HEK293 (cell line): ENCODE data around the gene DDOST.

Source experiments
- CTCF ChIP-seq: fragments of 450-650 bp; formaldehyde crosslinking; IDR thresholded peaks from 2 replicates; pipeline ENCODE4 v1.5.1; 2016; ENCODE audit warnings: missing biosample characterization, missing genetic modification characterization
- KLF8 ChIP-seq: fragments of 450-650 bp; formaldehyde crosslinking; IDR thresholded peaks from 2 replicates; pipeline ENCODE4 v1.5.1; 2016; ENCODE audit warnings: missing biosample characterization, missing genetic modification characterization
- SETDB1 ChIP-seq: IDR thresholded peaks from one replicate; pipeline ENCODE4 v1.6.1; 2017; ENCODE audit warnings: mild to moderate bottlenecking, low read length, moderate library complexity, mixed read lengths; ENCODE audit not compliant: insufficient read length
- ZNF10 ChIP-seq: fragments of 450-650 bp; formaldehyde crosslinking; IDR thresholded peaks from 2 replicates; pipeline ENCODE4 v1.5.1; 2017; ENCODE audit warnings: missing biosample characterization, missing genetic modification characterization
- ZNF335 ChIP-seq: fragments of 450-650 bp; formaldehyde crosslinking; conservative IDR thresholded peaks from 2 replicates; pipeline ENCODE4 v1.5.1; 2016; ENCODE audit warnings: missing biosample characterization, missing genetic modification characterization
- ZNF561 ChIP-seq: fragments of 450-650 bp; IDR thresholded peaks from 2 replicates; pipeline ENCODE4 v1.5.1; 2018; ENCODE audit warnings: missing biosample characterization, missing genetic modification characterization, borderline replicate concordance
- TF ChIP-seq, protein P1 (sequence below): fragments of 450-650 bp; formaldehyde crosslinking; IDR thresholded peaks from 2 replicates; pipeline ENCODE4 v1.5.1; 2016; ENCODE audit warnings: missing biosample characterization, missing genetic modification characterization

GRCh38 chr1:20618550-20618949, 42.6 kb downstream of the DDOST start:
- TF ChIP-seq ZNF335 (no peak), CTCF (tag by site-specific recombination) (no peak), ZNF10 (tag by site-specific recombination) (no peak), KLF8 (tag by site-specific recombination) (no peak), ZNF561 (tag by site-specific recombination) (no peak), SETDB1 (no peak)
- TF ChIP-seq, protein P1, sequence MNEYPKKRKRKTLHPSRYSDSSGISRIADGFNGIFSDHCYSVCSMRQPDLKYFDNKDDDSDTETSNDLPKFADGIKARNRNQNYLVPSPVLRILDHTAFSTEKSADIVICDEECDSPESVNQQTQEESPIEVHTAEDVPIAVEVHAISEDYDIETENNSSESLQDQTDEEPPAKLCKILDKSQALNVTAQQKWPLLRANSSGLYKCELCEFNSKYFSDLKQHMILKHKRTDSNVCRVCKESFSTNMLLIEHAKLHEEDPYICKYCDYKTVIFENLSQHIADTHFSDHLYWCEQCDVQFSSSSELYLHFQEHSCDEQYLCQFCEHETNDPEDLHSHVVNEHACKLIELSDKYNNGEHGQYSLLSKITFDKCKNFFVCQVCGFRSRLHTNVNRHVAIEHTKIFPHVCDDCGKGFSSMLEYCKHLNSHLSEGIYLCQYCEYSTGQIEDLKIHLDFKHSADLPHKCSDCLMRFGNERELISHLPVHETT, result no peak
